Heart left ventricle (tissue), 13 donors: Measurements from ENCODE around the gene SLC6A18.

ENCODE experiments used
- POLR2A ChIP-seq, 2 donors: fragments of 450-650 bp; IDR thresholded peaks; one replicate each; pipeline ENCODE4 v1.6.1; 2017; ENCODE audit warnings: antibody characterized with exemption in 2 of 2, mild to moderate bottlenecking in 2 of 2, moderate library complexity in 2 of 2
- TF ChIP-seq, protein P1 (sequence below), 12 donors: fragments of 200-600 bp; sonication (generic) in 4 of 12; IDR thresholded peaks; one replicate each; pipeline versions ENCODE4 v1.5.0 to v1.8.0; 2018 to 2022; ENCODE audit warnings: antibody characterized with exemption in 12 of 12, mild to moderate bottlenecking in 5 of 12
- donor health status: ischemic (EF 13 %, LVEDD 7.1; RV severe dilation, severe dysfunction).
- donor health status: DM: no; HTN: yes; CAD: no.
- donor health status: DM: no; HTN: no; CAD: no.
- donor health status: ischemic (EF 25% LVEDD 6.9; RV normal size, moderate dysfunction).
- donor health status: ischemic (EF 25% LVEDD 5.7; RV mildly dilated, moderate dysfunction).
- donor health status: ischemic (EF 35%, LVEDD 5.7; RV mildly dilated, moderate dysfunction).
- donor health status: nonischemic (EF 11% LVEDD 7.7; RV severe dilation, severe dysfunction).
- donor health status: DM: yes; HTN: yes; CAD: no.
- donor health status: PGD.
- donor health status: ischemic (EF 29% LVEDD 5.4; RV normal size, mild dysfunction).
- donor health status: nonischemic (EF 23%, LVEDD 6.1; RV moderate dilation, normal function).

DNA sequence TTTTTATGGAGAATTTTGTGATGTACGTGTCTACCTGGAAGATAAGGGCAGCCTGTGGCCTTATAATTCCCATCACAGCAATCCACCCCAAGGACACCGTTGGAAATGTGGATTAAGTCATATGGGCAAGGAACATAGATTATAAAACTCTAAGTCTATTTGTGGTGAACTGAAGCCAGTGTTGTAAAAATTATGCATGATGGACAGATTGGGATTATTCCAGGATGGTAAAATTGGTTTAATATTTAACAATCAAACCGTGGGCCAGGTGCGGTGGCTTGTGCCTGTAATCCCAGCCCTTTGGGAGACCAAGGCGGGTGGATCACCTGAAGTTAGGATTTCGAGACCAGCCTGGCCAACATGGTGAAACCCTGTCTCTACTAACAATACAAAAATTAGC lies 36.7 kb upstream of the SLC6A18 start:
- TF ChIP-seq, protein P1, sequence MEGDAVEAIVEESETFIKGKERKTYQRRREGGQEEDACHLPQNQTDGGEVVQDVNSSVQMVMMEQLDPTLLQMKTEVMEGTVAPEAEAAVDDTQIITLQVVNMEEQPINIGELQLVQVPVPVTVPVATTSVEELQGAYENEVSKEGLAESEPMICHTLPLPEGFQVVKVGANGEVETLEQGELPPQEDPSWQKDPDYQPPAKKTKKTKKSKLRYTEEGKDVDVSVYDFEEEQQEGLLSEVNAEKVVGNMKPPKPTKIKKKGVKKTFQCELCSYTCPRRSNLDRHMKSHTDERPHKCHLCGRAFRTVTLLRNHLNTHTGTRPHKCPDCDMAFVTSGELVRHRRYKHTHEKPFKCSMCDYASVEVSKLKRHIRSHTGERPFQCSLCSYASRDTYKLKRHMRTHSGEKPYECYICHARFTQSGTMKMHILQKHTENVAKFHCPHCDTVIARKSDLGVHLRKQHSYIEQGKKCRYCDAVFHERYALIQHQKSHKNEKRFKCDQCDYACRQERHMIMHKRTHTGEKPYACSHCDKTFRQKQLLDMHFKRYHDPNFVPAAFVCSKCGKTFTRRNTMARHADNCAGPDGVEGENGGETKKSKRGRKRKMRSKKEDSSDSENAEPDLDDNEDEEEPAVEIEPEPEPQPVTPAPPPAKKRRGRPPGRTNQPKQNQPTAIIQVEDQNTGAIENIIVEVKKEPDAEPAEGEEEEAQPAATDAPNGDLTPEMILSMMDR (IDR thresholded peaks at IDR 0.05) = no peak
- no peak for TF ChIP-seq POLR2A (IDR thresholded peaks at IDR 0.05)
